HTR-8/SVneo (cell line): ENCODE data around the gene STK24.
"Not testable (repeated sequence)": the region's sequence is repeated elsewhere in the genome, so short reads cannot be mapped to it uniquely, and the experiment has no call there.

ENCODE experiments used
- DNase-seq: peaks from one replicate; pipeline ENCODE4 v3.0.0; 2011; ENCODE audit warnings: low spot score, mixed read lengths; ENCODE audit not compliant: insufficient read length
- FAIRE-seq: peaks from 2 replicates; lab custom pipeline; 2011; peaks lifted over from hg19 to GRCh38; lab: Jason Lieb, UNC

STK24 gene

GRCh38 chr13:98423417-98423816, 153.5 kb downstream of the STK24 start:
- no peak for FAIRE-seq

GRCh38 chr13:98422046-98422445, 154.9 kb downstream of the STK24 start:
- DNase-seq (no peak), FAIRE-seq (no peak)

More at GRCh38 chr13:98423417-98423816, 153.5 kb downstream of the STK24 start:
- no peak for DNase-seq

GRCh38 chr13:98420554-98421175, 156.2 kb downstream of the STK24 start:
- FAIRE-seq: no peak
- DNase-seq: no peak

- no peak for FAIRE-seq
- DNase-seq: no peak
Measured at GRCh38 chr13:98419786-98420553, 156.9 kb downstream of the STK24 start.

- no peak for FAIRE-seq
- DNase-seq: no peak
Measured at GRCh38 chr13:98416408-98416807, 160.5 kb downstream of the STK24 start.

GRCh38 chr13:98415326-98416070, 161.4 kb downstream of the STK24 start:
- DNase-seq: no peak
- no peak for FAIRE-seq

GRCh38 chr13:98413796-98414195, 163.1 kb downstream of the STK24 start:
- DNase-seq: no peak
- no peak for FAIRE-seq

- FAIRE-seq, DNase-seq: not testable (repeated sequence)
Measured at GRCh38 chr13:98413278-98413677, 163.6 kb downstream of the STK24 start.

GRCh38 chr13:98411617-98412265, 165.2 kb downstream of the STK24 start:
- no peak for DNase-seq
- no peak for FAIRE-seq

GRCh38 chr13:98411013-98411412, 165.9 kb downstream of the STK24 start:
- DNase-seq (no peak), FAIRE-seq (no peak)

GRCh38 chr13:98410612-98411011, 166.3 kb downstream of the STK24 start:
- DNase-seq (no peak), FAIRE-seq (no peak)

GRCh38 chr13:98409281-98409680, 167.6 kb downstream of the STK24 start:
- DNase-seq: no peak
- no peak for FAIRE-seq

GRCh38 chr13:98407575-98407974, 169.3 kb downstream of the STK24 start:
- no peak for FAIRE-seq
- DNase-seq: no peak

GRCh38 chr13:98406971-98407370, 169.9 kb downstream of the STK24 start:
- DNase-seq (no peak), FAIRE-seq (no peak)

- FAIRE-seq: no peak
- DNase-seq: no peak
Measured at GRCh38 chr13:98406427-98406826, 170.5 kb downstream of the STK24 start.

GRCh38 chr13:98405690-98406344, 171.1 kb downstream of the STK24 start:
- no peak for FAIRE-seq
- DNase-seq: no peak

GRCh38 chr13:98405107-98405571, 171.8 kb downstream of the STK24 start:
- no peak for DNase-seq

GRCh38 chr13:98403076-98403475, 173.8 kb downstream of the STK24 start:
- DNase-seq: no peak
- no peak for FAIRE-seq

More at GRCh38 chr13:98405107-98405571, 171.8 kb downstream of the STK24 start:
- no peak for FAIRE-seq

GRCh38 chr13:98401934-98402333, 175.0 kb downstream of the STK24 start:
- no peak for FAIRE-seq

GRCh38 chr13:98399756-98400155, 177.2 kb downstream of the STK24 start:
- no peak for DNase-seq
- no peak for FAIRE-seq

More at GRCh38 chr13:98401934-98402333, 175.0 kb downstream of the STK24 start:
- no peak for DNase-seq
